GM08714 (cell line): ENCODE measurements around the gene OLFM4.

ENCODE experiments used
- H3K4me3 ChIP-seq: fragments of 200-500 bp; sonication (Bioruptor generic); 2 replicates; pipeline ENCODE4 v1.5.1; 2014; ENCODE audit warnings: mild to moderate bottlenecking, low read length, inconsistent platforms
- ZNF274 ChIP-seq: IDR thresholded peaks from 2 replicates; pipeline ENCODE4 v1.6.1; 2012; ENCODE audit warnings: mild to moderate bottlenecking, low read depth, low read length

The OLFM4 gene

DNA sequence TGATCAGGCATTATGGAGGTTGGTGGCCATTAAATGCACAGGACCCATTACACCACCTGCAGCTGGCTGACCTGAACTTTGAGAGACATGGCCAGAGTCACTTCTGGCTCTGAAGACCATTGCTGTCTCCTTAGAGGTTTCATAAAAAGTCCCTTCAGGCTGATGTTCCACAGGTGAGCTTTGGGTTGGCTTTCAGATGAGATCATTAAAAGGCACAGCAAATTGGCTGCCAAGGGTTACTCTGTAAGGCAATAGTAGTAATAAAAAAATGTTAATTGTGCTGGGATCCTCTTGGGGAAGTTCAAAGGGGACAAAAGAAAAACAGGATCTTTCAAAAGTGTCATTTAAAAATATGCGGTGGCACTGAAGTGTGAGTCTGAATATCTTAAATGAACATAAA is 4.2 kb downstream of the OLFM4 start:
- H3K4me3 ChIP-seq, result no peak overlapping the region

DNA sequence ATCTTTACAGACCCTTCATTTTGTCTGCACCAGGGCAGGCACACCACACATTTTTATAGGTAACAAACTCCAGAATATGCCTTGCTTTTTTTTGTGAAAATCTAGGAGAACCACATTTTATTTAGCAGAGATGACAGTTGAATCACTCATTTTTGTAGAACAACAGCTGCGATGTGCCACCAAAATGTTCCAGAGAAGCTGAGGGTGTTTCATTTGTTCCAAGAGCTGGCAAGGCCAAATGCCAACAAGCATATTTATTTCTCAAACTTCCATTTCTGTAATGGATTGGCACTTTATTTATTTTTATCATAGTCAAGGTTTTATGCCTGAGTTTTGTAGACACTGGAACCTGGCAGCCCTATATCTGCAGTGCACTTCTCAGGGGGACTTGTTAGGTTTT is 10.4 kb downstream of the OLFM4 start:
- no peak overlapping the region for H3K4me3 ChIP-seq
- TF ChIP-seq ZNF274, result no peak

More for the DNA sequence above, 4.2 kb downstream of the OLFM4 start:
- no peak for TF ChIP-seq ZNF274

DNA sequence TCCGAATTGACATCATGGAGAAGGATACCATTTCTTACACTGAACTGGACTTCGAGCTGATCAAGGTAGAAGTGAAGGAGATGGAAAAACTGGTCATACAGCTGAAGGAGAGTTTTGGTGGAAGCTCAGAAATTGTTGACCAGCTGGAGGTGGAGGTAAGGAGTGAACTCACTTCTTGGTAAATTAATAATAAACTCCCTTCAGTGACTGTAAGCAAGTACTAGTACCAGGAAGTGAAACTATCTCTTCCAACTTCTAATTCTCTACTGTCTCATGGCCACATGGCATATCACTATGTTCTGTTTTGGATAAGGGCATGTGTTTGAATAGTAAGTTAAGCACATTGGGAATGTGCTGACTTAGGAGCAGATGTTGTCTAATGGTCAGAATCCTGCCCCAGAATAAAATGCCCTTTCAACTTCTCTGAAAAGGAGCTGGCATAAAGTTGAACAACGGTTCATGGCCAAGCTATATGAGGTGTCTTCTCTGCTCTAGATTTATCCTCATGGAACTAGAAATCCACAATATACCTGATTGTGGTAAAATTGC is 13.4 kb downstream of the OLFM4 start:
- H3K4me3 ChIP-seq, result no peak overlapping the region
- no peak for TF ChIP-seq ZNF274

DNA sequence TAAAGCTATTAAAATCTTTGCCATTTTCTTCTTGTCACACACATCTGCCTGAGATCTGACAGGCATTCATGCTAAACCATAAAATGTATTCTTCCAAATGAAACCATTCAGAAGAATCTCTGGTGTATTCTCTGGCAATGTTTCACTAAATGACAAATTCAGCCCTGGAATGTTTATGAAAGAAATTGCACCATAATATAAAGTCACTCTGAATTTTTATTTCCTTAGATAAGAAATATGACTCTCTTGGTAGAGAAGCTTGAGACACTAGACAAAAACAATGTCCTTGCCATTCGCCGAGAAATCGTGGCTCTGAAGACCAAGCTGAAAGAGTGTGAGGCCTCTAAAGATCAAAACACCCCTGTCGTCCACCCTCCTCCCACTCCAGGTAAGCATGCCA is 14.3 kb downstream of the OLFM4 start:
- TF ChIP-seq ZNF274, result no peak
- H3K4me3 ChIP-seq, result no peak overlapping the region

DNA sequence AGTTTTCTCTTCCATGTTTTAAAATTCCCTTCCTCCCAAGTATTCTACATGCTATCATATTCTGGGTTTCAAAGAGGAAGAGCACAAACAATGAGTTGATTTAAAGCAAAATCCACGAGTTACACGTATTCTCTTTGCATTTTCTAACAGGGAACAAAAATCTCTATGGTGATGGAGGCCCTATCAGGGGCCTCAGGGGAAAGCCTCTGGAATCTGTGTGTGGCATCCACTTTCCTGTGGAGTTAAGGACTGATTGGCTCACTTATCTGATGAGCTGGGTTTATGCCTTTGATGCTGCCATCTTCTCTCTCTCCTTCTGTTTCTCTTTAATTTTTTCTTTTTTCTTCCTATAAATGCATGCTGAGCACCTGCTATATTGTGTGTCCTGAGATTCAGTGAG is 14.8 kb downstream of the OLFM4 start:
- TF ChIP-seq ZNF274, result no peak
- H3K4me3 ChIP-seq, result no peak overlapping the region

DNA sequence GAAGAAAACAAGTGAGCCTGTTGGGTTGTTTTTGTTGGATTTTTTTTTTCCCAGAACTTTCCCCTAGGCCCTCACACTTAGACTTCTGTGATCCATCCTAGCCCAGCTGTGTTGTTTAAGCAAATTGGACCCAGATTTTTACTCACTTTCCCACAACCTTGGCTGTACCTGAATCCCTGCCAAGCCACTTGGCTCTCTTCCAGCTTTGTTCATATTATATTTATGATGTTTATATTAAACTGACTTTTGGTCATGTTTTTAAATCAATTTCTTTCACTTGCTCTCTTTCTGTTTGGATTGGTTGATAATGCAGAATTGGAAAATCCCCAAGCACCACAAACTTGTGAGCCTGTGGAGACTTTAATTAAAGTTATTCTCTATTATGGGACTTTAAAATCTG is 16.6 kb downstream of the OLFM4 start:
- no peak overlapping the region for H3K4me3 ChIP-seq
- no peak for TF ChIP-seq ZNF274

DNA sequence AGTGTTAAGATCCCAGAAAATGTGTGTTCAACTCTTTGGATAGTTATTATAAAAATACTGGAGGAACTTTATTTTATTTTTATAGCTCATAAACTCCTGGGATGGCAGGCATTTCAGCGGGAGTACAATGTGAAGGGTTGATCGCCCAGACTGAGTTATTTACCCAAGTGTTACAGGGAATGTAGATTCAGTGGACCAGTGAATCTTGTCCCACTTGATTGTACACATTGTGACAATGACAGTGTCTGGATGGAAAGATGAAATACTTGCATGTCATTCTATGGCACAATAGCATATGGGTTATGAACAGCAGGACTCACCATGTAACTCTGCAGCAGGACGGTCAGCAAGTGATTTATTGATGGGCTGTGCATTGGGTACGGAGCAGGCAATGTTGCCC is 20.3 kb downstream of the OLFM4 start:
- TF ChIP-seq ZNF274, result no peak
- no peak overlapping the region for H3K4me3 ChIP-seq

DNA sequence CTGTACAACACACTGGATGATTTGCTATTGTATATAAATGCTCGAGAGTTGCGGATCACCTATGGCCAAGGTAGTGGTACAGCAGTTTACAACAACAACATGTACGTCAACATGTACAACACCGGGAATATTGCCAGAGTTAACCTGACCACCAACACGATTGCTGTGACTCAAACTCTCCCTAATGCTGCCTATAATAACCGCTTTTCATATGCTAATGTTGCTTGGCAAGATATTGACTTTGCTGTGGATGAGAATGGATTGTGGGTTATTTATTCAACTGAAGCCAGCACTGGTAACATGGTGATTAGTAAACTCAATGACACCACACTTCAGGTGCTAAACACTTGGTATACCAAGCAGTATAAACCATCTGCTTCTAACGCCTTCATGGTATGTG is 21.5 kb downstream of the OLFM4 start:
- TF ChIP-seq ZNF274, result no peak
- H3K4me3 ChIP-seq, result no peak overlapping the region

DNA sequence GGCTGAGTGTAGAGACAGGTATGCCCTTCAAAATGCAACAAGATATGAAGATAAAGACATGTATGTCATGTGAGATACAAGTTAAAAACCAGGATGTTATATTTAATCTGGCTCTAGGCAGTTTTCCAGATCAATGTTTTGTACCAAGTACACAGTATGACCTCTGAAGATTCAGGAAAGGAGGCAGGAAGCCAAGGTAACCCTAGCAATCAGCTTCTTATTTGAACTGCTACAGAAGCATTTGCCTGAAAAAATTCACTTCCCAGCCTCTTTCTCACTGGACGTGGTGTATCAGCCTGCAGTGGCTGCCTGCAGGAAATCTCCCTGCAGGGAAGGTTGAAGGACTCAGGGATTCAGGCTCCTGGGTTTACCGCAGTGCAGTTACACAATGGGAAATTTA is 24.1 kb downstream of the OLFM4 start:
- no peak for TF ChIP-seq ZNF274

DNA sequence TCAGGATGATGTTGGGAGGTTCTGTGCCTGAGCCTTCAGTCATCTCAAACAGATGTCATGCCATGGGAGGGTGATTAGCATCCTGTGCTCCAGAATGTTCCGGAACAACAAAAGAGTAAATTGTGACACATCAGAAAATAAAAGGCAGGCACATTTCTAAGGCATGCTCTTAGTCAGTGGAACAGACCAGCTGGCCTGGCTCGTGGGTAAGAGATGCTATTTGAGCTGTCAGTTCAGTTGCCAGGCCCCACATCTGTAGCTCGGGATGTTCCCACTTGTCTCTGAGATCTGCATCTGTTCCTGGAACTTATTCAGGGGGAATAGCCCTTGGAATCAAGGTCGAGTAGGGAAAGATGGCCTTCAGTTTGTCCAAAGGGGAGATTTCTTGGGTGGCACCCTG is 26.0 kb downstream of the OLFM4 start:
- no peak for TF ChIP-seq ZNF274
- no peak overlapping the region for H3K4me3 ChIP-seq

More for the DNA sequence above, 24.1 kb downstream of the OLFM4 start:
- H3K4me3 ChIP-seq, result no peak overlapping the region

DNA sequence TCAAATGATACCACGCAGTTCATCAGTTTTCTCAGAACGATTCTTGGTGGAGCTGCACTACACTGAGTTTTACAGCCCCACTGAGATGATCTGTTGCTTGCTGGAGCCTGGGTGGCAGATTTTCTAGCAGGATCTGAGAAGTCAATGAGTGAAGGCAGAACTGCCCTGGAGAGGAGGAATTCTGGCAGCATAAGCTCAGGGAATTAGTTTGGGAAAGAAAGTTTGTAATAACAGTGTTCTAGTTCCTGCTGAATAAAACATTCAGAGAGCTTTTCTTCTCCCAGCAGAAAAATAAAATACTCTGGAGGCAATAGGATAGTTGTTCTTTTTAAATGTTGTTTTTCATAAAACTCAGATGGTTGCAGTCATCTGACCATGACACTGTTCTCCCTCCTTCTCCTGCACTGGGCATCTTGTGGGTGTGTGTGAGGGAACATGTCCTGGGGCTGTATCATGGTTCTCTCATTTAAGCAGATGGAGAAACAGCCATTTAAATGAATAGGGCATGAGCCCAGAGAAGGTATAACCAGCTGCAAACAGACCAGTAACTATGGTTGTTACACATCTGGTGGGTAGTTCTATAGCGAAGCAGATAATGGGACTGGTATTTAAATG is 29.6 kb downstream of the OLFM4 start:
- TF ChIP-seq ZNF274, result no peak
- H3K4me3 ChIP-seq, result no peak overlapping the region

DNA sequence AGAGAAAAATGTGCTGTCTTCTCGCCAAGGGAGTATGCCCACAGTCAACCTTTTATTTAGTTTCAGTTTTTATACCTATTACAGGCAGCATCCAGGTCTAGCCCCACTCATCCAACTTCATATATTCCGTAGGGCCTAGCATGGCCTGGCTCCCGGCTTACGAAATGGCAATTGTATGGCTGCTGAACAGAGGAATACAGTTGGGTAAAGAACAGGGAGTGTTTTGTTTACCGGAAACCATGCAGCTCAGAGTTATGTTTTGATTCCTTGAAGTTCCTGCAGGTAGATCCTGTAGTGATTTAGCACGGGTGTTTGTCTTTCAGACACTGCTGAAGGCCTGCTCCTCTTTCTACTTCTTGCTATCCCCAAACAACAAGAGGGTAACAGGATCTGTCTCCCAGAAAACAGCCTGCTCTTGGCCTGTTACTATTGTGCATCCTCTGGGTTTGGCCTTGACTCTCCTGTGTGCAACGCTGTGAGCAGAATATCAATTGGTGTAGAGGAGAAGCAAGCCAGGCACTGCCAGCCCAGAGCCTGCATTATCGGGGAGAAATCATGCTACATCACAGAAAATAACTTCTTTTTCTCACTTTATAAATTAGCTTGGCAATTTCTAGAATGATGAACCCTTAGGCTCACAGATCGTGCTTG is 32.4 kb downstream of the OLFM4 start:
- no peak overlapping the region for H3K4me3 ChIP-seq
- no peak for TF ChIP-seq ZNF274

DNA sequence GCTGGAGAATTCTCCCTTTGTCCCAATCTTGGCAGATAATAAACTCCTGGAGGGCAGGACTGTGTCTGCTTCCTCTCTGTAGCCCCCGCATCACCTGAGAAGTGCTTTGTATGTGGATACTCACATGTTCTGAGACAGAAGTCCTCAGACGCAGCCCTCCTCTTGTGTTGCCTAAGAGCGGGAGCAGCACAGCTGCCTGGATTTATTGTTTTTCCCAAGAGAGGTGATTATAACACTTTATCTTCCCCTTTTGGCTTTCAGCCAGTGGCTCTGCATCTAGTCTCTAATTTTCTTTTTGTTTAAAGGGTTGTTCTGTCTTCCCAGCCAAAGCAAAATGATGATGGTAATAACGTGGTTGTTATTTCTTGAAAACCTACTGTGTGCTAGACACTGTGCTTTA is 36.1 kb downstream of the OLFM4 start:
- TF ChIP-seq ZNF274, result no peak
- no peak overlapping the region for H3K4me3 ChIP-seq

DNA sequence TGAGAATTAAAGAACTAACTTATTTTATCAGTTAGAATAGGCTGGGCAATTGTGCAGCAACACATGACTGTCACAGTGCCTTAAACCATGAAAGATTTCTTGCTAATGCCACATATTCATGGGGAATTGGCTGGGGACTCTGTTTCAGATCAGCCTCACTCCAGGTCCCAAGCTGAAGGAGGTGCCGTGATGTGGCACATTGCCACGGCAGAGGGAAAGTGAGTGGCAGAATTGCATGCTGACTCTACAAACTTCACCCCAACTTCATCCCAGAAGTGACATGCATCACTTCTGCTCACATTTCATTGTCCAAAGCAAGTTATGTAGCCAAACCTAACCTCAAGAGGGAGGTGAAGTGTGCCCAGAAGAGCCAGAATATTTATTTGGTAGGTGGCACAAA is 37.8 kb downstream of the OLFM4 start:
- no peak for TF ChIP-seq ZNF274
- no peak overlapping the region for H3K4me3 ChIP-seq
